GM12891 (cell line): ENCODE results near the gene RFFL.

Experiments
- DNase-seq: peaks from one replicate; pipeline ENCODE4 v3.0.0; 2011; ENCODE audit warnings: low spot score; ENCODE audit not compliant: insufficient read length
- FAIRE-seq: peaks from 2 replicates; lab custom pipeline; 2011; peaks lifted over from hg19 to GRCh38; lab: Jason Lieb, UNC
- PAX5 ChIP-seq: IDR thresholded peaks from 2 replicates; pipeline ENCODE4 v1.6.1; 2011; ENCODE audit warnings: low read length, moderate library complexity, mild to moderate bottlenecking; ENCODE audit not compliant: insufficient read depth, severe bottlenecking
- POLR2A ChIP-seq: IDR thresholded peaks from 2 replicates; pipeline ENCODE4 v1.6.1; 2011; ENCODE audit warnings: low read depth, low read length, control low read depth
- POLR2AphosphoS5 ChIP-seq: IDR thresholded peaks from 2 replicates; pipeline ENCODE4 v1.6.1; 2011; ENCODE audit warnings: low read depth, low read length, control low read depth
- POU2F2 ChIP-seq: IDR thresholded peaks from 2 replicates; pipeline ENCODE4 v1.6.1; 2011; ENCODE audit warnings: low read depth, mild to moderate bottlenecking, control low read depth, low read length, moderate library complexity
- SPI1 ChIP-seq: IDR thresholded peaks from 2 replicates; pipeline ENCODE4 v1.6.1; 2011; ENCODE audit warnings: low read depth, low read length, control low read depth
- TAF1 ChIP-seq: IDR thresholded peaks from 2 replicates; pipeline ENCODE4 v1.6.1; 2011; ENCODE audit warnings: low read depth, low read length, control low read depth

RFFL gene

GRCh38 chr17:34958438-34958837 lies 105.1 kb downstream of the RFFL start:
- no peak for FAIRE-seq
- no peak for DNase-seq
- TF ChIP-seq POLR2AphosphoS5 (no peak), POU2F2 (no peak), SPI1 (no peak), TAF1 (no peak), POLR2A (no peak), PAX5 (no peak)
